G401.6 (cell line): ENCODE results near the gene IPCEF1.
"Not testable (repeated sequence)": the region's sequence is repeated elsewhere in the genome, so short reads cannot be mapped to it uniquely, and the experiment has no call there.

Source experiments
- FAIRE-seq: peaks from 2 replicates; lab custom pipeline; 2012; peaks lifted over from hg19 to GRCh38; lab: Jason Lieb, UNC

The IPCEF1 gene

DNA sequence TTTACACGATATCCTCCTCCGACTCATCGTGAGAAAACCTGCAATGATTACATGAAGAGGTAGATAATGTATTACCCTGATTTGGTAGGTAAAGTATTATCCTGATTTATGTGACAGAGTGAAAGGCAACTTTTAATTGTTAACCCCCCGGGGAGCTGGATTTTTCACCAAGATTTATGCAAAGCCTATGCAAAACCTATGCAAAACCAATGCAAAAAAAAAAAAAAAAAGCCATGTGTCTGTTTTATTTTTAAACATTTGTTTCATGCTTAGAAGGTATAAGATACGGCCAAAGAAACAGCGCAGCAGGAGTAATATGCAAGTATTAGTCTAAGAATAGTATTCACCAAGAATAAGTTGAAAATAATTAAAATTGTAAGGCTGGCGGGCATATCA, 109.9 kb downstream of the IPCEF1 start:
- FAIRE-seq: no peak

DNA sequence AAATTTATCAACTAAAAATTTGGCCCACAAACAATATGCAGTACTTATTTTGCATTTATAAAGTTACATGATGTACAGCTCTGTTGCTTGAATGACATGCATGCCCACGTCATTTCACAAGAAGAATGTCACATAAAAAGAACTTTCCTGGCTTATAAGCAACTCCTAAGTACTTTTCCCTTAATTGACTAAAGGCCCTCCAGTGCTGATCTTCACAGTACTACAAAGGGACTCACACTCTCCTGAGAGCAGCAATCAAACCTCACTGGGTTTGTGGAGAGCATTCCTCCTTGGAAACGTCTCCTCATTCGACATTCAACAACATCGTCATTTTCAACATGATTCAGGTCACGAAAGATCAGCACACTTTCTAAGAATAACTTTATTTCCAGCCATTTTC, 111.1 kb downstream of the IPCEF1 start:
- no peak for FAIRE-seq

DNA sequence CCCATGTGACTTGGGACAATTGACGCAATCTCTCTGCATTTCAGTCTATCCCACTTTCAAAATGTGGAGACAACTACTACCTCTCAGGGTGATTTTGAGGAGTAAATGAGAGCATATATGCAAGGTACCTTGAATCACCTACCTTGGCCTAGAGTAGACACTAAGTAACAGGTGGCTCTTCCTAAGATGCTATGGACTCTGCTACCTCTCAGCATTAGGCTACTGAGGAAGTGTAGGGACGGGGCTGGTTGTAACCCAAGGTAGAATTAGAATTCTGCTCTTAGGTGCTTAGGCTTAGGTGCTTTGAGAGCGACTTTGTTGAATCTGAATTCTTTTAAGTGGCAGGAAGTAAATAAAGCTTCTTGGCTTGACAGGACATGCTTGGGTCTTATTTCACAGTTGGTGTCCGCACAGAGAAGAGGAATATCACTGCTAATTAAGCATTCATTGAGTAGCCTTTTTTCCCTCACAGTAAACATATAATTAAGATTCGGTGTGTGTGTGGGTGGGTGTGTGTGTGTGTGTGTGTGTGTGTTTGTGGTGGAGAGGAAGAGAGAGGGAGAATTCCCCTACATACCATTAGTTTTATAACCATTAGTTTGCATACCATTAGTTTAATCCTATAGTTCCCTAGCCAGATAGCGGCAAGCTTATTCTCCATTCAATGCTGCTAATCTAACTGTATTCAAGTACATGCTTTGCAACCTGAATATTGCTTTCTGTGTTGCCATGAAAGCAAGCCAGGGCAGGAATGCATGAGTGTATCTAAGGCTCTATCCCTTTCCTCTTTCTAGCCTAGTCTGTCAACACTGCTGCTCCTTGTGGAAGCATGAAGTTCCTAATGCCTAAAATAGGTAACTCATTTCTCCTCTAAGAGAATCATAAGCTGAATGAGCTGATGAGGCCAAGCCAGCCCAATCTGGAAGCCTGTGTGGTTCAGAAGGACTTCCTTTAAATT, 112.5 kb downstream of the IPCEF1 start:
- FAIRE-seq: no peak

DNA sequence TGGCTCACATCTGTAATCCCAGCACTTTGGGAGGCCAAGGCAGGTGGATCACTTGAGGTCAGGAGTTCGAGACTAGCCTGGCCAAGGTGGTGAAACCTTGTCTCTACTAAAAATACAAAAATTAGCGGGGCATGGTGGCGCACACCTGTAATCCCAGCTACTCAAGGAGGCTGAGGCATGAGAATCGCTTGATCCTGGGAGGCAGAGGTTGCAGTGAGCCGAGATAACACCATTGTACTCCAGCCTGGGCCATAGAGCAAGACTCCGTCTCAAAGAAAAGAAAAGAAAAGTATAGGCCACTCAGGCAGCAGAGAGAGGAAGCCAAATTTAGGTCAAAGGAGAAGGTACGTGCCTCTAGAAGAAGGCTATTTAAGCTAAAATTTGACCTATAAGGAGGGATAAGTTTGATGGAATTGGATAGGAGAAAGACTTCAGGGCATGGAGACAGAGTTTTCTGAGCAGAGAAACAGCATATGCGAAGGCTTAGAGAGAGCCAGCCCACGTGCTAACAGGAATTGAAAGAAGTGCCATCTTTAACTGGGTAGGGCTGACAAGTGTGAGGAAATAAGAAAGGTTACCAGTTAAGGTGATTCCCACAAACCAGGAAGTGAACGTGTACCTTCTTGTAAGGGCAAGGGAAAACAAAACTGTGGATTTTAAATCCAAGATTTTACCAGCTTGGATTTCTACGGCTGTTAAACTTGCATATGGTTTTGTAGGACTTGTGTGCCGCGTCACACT, 113.8 kb downstream of the IPCEF1 start:
- FAIRE-seq: no peak

DNA sequence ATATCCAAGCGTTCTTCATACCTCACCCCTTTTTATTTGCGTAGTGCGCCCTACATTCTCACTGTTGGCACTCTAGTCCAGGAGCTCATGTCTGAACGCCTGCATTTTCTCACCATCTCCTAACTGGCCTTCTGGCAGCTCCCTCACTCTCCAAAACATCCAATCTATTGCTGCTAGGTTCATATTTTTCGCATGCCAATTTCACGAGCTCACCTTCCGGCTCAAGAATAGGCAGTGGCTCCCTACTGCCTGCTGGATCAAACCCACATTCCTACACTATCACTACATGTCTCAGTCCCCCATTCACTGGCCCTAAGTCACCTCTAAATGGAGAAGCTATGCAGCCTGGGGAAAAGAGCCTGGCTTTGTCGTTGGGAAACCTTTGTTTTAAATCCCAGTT, 115.0 kb downstream of the IPCEF1 start:
- no peak for FAIRE-seq

DNA sequence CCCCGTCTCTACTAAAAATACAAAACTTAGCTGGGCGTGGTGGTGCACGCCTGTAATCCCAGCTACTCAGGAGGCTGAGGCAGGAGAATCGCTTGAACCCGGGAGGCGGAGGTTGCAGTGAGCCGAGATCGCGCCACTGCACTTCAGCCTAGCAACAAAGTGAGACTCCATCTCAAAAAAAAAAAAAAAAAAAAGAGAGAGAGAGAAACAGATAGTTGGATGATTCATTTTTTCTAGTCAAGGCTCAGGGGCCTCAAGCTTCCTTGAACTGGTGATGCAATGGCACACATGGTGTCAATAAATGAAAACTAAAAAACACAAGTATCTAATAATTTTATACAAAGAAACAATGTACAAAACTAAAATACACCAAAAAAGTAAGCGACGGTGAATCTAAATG, 115.5 kb downstream of the IPCEF1 start:
- FAIRE-seq: not testable (repeated sequence)

DNA sequence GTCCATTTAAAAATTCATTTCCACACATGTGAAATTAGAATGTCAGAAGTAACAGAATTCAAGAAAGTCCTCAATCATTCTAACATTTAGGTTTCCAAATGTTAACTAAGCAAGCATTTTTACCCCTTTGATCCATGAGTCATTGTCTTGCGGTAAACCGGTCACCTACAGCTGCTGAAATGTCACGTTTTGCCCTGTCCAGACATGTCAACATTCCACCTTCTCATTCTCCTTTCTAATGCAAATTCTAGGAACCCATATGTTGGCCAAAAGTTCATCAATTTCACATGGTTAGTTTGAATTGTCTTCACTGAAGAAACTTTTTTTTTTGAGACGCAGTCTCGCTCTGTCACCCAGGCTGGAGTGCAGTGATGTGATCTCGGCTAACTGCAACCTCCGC, 117.2 kb downstream of the IPCEF1 start:
- FAIRE-seq: no peak

DNA sequence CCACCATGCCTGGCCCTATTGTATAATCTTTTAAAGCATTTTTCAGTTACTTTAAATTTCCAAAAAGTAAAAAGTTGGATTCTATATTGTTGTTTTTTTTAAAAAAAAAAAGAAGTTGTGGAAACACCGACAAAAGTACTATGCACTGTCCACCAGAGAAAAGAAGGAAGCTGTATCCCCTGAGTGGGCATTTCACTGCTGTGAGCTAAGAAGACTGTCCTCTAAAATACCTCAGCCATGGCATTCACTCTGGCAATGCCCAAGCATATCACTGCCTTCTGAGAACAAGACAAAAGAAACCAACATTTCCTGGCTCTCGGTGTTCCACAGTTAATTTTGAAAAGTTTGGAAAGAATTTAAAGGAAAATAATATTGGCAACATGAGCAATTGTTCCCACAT, 117.8 kb downstream of the IPCEF1 start:
- no peak for FAIRE-seq

DNA sequence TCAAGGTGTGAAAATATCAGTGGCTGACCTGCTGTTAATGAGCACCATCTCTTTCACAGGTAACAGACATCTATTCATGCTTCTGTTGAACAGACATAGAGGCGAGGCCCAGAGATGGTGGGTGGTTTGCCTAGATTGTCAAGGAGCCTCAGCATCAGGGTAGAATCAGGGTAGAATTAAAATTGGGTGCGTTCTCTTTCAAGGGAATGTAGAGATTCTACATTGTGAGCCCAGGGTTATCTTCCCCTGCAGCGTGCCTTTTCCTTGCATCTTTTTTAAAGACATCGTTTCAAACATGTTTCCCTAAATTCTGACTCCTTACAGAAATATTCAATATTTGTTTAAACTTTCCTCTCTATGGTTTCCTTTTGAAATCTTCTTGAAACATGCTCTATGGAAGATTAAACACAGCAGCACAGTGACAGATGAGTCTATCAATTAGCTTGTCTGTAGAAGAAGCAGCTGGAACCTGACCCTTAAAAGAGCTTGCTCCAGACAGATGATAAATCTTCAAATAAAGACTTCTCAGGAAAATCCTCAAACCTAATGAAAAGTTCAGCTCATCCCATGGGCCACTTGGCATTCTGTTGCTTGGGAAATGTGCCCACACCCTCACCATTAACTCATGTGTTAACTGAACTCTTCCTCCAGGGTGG, 119.8 kb downstream of the IPCEF1 start:
- no peak for FAIRE-seq

DNA sequence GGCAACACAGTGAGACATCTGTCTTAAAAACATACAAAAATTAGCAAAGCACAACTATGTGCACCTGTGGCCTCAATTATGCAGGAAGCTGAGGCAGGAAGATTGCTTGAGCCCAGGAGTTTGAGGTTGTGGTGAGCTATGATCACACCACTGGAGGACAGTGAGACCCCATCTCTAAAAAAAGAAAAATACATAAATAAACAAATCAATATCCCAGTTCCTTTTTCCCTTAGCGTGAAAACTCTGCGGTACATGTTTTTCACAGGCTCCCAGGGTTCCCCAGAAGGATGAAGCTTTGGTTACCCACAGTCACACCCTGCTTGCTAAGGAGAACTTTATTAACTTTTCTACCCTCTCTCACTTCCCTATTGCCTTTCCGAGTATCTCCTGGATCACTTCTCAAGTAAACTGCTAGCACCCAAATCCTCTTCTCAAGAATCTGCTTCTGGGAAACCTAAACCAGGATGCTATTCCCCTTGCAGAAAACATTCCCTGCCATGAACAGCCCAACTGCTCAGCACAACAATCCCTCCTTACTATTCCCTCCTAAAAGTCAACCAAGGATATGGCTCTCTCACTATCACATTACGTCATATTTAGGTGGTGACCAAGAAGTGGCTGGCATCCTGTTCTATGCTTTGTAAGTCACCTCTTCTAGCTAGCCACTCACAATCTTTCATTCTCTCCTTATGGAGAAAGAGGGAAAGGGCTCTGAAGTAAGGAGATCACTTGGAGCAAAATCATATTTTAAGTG, 122.4 kb downstream of the IPCEF1 start:
- FAIRE-seq: no peak

DNA sequence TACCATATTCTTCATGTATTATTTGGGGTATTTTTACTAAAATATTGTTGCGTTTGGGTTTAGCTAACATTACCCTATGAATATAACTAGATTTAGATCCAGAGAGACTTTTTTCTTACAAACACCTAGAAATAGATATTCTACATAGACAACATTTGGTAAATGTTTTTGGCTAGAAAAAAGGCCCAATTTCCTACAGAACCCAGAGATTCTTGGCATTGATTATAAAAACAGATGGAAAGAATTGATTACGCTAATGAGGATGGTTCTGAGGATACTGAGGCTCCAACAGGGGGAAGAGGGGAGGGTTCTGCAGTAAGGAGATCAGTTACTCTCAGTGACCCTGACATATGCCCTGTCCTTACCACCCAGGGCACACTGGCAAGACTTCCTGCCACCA, 123.2 kb downstream of the IPCEF1 start:
- FAIRE-seq: no peak

DNA sequence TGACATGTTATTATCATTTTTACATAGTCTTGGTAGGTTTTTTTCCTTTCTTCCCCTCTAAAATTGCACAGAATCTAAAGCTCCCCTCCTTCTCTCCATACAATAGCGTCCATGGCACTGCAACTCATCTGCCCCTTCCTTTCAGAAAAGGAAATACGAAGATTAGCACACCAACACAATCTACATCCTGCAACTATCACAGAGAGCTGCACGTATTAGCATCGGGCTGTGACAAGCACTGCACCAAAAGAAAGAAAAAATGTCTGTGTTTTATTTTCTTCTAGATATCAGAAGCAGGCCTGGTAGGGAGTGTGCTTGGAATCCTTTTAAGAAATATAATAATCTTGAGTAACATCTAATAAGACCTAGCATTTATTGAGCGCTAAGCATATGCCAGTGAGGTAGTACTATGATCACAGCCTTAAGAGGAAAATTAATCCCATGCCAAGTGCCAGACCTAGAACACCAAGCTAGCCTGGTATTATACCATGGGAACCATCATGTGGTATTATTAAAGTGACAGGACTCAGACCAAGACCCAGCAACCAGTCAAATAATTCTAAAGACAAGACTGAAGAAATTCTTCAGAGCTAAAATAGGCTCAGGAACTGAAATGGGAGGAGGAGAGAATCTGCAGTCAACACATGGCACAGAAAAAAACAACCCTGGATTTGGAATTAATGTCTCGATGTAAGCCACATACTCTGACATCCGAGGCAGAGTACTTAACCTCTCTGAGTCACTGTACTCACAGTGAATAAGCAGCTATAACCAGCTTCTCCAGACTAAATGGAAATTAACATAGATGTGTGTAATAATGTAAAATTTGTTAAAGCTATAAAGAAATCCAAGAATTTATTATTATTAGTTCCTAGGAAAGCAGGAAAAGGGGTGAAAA, 124.3 kb downstream of the IPCEF1 start:
- FAIRE-seq: no peak

DNA sequence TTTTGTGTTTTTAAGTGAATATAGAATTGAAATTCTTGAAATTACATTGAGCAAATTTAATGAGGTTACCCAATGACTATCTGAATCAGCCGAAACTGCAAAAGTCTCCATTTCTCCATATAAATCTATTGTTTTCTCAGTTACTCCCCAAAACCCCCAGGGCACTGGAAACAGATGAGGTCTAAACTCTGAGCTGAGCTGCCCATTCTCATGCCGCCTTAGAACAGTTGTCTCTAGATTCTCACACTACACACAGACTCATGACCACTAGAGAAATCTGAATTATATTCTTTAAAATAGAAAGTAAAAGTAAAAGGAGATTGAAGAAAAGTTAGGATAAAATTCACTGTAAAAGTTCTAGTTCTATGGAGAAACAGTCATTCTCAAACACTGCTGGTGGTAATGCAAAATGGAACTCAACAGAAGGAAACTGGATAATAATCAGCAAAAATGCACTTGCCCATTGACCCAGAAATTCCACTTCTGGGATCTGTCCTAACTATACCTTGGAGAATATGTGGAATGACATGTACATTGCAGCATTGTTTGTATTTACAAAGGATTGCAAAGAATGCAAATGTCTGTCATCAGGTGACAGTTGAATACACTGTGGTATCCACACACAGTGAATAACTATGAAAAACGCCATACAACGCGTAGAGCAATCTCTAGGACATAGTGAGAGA, 125.5 kb downstream of the IPCEF1 start:
- no peak for FAIRE-seq

DNA sequence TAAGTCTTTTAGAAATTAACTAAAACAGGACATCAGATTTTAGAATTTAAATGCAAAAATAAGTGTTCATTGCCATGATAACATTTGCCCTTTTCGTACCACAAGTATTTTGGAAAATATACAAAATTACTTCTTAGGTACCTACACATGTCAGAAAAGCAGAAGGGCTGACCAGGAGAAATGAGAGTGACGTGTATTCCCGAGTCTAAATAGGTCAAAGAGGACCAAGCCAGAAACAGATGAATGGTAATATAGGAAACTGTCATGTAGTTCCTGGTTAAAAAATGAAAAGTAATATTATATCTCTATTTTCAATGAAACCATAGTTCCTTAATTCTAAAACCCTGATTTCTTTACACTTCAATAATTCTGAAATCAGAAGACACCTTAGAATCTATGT, 126.2 kb downstream of the IPCEF1 start:
- FAIRE-seq: no peak

DNA sequence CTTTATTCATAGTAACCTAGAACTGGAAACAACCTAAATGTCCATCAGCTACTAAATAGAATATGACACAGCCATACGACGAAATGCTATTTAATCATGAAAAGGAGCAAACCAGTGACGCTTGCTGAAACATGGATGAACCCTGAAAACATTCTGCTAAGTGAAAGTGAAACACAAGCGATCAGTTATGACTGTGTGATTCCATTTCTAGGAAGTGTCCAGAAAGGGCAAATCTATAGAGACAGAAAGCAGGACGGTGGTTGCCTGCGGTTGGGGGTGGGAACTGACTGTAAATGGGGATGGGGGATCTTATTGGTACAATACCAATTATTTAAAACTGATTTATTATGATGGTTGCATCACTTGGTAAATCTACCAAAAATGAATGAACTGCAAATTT, 126.8 kb downstream of the IPCEF1 start:
- no peak for FAIRE-seq

DNA sequence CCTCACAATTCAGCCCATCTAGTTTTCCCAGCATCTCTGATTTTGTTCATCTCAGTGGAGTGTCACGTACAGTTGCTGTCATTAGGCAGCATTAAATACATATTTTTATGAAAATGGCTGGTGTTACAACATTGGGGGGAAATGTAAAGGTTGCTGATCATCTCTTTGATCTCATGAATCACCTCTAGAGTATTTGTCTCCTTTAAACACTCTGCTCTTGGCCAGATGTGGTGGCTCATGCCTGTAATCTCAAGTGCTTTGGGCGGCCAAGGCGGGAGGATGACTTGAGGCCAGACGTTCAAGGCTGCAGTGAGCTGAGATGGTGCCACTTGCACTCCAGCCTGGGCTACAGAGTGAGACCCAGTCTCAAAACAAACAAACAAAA, 128.1 kb downstream of the IPCEF1 start:
- no peak for FAIRE-seq

DNA sequence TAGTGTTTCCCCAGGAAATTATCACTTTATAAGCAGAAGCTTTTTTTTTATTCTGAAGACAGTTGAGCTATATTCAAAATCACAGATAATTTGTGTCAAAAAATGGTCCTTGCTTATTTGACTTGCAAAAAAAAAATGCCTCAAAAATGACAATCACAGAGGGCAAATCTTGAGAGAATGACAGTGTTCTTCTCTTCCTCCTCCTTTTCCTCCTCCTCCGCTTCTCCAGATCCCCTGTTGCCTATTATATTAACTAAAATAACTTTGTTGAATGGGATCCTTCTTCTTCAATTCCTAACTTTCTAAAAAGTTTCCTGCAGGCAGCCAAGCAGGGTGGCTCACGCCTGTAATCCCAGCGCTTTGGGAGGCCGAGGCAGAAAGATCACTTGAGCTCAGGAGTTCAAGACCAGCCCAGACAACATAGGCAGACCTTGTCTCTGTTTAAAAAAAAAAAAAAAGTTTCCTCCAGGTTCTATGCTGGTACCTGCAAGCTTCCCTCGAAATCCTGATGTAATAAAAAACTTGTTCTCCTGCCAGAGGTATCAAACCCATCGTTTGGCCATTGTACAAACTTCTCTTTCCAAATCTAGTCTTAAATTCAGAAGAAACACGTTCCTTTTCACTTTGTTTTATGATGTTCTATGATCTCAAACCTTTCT, 128.6 kb downstream of the IPCEF1 start:
- FAIRE-seq: no peak

DNA sequence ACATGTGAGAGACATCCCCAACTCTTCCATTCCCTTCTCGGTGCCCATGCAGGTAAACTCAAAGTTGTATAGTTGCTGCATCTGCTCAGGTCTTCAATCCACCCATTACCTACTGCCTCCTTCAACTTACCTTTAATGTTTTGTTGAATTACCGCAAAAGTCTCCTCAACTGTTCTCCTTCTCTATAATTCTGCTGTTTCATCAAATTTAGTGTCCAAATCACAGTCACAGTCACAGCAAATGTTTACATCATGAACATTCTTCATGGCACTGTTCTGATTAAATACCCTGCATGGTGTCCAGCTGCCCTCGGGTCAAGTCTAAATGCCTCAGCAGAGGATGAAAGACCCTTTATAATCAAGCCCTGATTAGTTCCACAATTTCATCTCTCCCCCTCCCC, 130.1 kb downstream of the IPCEF1 start:
- FAIRE-seq: no peak

DNA sequence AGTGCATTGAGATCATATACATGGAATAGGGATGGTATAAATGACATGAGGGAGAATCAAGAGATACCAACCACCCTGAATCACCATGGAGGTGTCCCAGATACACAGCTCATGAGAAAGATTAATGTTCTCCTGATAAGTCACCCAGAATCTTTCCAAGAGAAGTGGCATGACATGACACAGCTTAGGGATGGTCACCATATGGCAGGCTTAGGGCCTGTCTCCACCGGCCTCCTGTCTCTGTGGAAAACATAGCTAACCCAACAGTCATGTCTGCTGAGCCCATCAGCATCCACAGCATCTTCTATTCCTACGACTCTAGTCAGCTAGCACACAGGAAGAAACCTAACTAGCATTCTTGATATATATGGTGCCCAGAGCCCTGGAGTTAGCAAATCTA, 133.3 kb downstream of the IPCEF1 start:
- no peak for FAIRE-seq

DNA sequence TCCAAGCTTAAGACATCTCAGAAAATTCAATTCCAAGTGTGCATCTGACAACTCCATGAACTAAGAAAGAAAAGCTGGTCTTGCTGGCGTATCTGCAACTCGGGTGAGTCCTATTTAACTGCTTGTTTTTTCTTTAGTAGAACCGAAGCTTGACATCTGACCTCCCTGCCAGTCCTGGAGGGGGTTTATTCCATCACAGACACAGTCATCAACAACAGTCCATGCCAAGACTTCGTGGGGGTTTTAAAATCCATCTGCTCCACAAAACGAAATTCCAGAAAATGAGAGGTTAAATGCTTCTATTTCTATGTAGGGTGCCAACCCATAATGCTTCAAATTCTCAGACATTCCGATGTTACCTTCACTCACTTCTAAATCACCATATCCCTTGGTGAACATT, 133.9 kb downstream of the IPCEF1 start:
- no peak for FAIRE-seq
